ENCODE measurements around the gene LRRC28.

DNA sequence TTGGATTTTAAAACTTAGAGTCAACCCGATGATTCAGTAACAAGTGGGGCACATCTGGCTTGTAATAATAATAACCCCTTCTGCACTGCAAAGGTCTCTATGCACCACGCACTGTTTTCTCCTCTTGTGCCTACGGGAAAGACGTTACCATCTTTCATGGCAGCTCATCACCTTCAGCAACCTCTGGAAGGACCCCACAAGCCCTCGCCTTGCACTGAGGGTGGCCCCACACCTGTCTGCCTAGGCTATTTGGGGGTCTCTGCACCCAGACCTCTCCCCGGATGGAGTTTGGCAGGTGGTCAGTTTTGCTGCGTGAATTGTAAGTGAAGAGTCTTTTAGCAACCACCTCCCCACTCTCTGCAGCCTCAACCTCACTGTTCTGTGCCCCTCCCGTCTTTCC is 175.9 kb downstream of the LRRC28 start:
- TF ChIP-seq, protein P1, sequence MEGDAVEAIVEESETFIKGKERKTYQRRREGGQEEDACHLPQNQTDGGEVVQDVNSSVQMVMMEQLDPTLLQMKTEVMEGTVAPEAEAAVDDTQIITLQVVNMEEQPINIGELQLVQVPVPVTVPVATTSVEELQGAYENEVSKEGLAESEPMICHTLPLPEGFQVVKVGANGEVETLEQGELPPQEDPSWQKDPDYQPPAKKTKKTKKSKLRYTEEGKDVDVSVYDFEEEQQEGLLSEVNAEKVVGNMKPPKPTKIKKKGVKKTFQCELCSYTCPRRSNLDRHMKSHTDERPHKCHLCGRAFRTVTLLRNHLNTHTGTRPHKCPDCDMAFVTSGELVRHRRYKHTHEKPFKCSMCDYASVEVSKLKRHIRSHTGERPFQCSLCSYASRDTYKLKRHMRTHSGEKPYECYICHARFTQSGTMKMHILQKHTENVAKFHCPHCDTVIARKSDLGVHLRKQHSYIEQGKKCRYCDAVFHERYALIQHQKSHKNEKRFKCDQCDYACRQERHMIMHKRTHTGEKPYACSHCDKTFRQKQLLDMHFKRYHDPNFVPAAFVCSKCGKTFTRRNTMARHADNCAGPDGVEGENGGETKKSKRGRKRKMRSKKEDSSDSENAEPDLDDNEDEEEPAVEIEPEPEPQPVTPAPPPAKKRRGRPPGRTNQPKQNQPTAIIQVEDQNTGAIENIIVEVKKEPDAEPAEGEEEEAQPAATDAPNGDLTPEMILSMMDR (IDR thresholded peaks at IDR 0.05; ENCODE audit: low read depth, low read length) = no peak
- TF ChIP-seq EZH2phosphoT487 (IDR thresholded peaks at IDR 0.05; ENCODE audit: low read depth) = no peak

Data from OCI-LY3 (cell line).